GM19468 (cell line): ENCODE measurements around the gene PRKAR2B.
"Not testable (repeated sequence)": the region's sequence is repeated elsewhere in the genome, so short reads cannot be mapped to it uniquely, and the experiment has no call there.

Experiments used
- ATAC-seq: cut with Tn5 transposase; IDR thresholded peaks from one replicate; pipeline ENCODE4 v1.9.1; 2021; ENCODE audit warnings: mild to moderate bottlenecking, moderate library complexity, moderate number of reproducible peaks; ENCODE audit not compliant: unreplicated experiment; ENCODE audit errors: extremely low read depth

PRKAR2B gene

GRCh38 chr7:107109955-107110354, 65.5 kb downstream of the PRKAR2B start:
- ATAC-seq = no peak

- ATAC-seq = no peak
Measured at GRCh38 chr7:107111196-107111595, 66.7 kb downstream of the PRKAR2B start.

GRCh38 chr7:107113866-107114265, 69.4 kb downstream of the PRKAR2B start:
- ATAC-seq = no peak

- no peak for ATAC-seq
Measured at GRCh38 chr7:107115114-107115513, 70.6 kb downstream of the PRKAR2B start.

- no peak for ATAC-seq
Measured at GRCh38 chr7:107115762-107116540, 71.4 kb downstream of the PRKAR2B start.

GRCh38 chr7:107118109-107118900, 73.8 kb downstream of the PRKAR2B start:
- ATAC-seq = no peak

GRCh38 chr7:107119376-107120105, 75.0 kb downstream of the PRKAR2B start:
- no peak for ATAC-seq

- no peak for ATAC-seq
Measured at GRCh38 chr7:107122486-107122911, 78.0 kb downstream of the PRKAR2B start.

GRCh38 chr7:107123392-107123791, 78.9 kb downstream of the PRKAR2B start:
- no peak for ATAC-seq

- ATAC-seq = no peak
Measured at GRCh38 chr7:107125475-107125874, 81.0 kb downstream of the PRKAR2B start.

- ATAC-seq = no peak
Measured at GRCh38 chr7:107128217-107128616, 83.7 kb downstream of the PRKAR2B start.

GRCh38 chr7:107128748-107129147, 84.2 kb downstream of the PRKAR2B start:
- no peak for ATAC-seq

GRCh38 chr7:107130487-107131220, 86.1 kb downstream of the PRKAR2B start:
- ATAC-seq = no peak

- ATAC-seq = no peak
Measured at GRCh38 chr7:107133396-107133795, 88.9 kb downstream of the PRKAR2B start.

- no peak for ATAC-seq
Measured at GRCh38 chr7:107138696-107139420, 94.4 kb downstream of the PRKAR2B start.

- ATAC-seq = not testable (repeated sequence)
Measured at GRCh38 chr7:107143875-107144274, 99.4 kb downstream of the PRKAR2B start.

GRCh38 chr7:107145067-107145838, 100.7 kb downstream of the PRKAR2B start:
- ATAC-seq = no peak

- no peak for ATAC-seq
Measured at GRCh38 chr7:107147464-107148393, 103.2 kb downstream of the PRKAR2B start.
